ENCODE data around the gene SYT15. TPM values are rescaled to one million over a fixed set of nuclear protein-coding genes. Genes with fewer than 3 reads are reported as not detected.

Gene SYT15
- total RNA-seq, 1 experiment from 2014 or later: 0.59 TPM

DNA sequence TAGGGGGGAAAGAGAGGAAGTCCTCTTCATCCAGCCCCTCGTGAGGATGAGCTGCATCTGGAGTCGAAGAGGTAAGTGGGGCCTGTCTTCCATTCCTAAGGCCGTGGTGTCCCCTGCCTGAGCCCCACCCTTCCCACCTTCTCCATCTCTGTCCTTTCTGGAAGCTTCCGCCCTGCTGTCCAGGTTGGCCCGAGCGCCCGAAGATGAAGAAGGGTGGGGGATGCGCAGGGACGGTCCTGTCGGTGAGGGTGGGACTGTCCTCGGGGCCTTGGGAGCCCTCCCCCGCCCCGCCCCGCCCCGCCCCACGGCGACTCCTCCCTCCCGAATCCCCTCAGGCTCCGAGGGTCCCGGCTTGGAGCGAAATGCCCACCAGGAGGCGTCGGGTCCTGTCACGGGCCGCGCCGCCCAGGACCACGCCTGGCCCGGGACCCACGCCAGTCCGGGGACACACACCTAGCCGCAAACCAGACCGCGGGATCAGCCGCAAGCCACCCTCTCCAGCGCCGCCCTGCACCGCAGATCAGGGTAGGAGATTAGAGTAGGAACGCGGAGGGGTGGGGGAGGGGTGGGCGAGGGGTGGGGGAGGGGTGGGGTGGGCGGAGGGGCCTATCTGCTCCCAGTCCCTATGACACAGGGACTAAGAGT, 37.8 kb upstream of the SYT15 start:
- no peak overlapping the region for H3K27ac ChIP-seq (ENCODE audit: insufficient read length, low read depth, low read length)
- H2BK120ac ChIP-seq (ENCODE audit: low read depth, low read length, poor library complexity, severe bottlenecking): no peak overlapping the region
- no peak overlapping the region for H4K8ac ChIP-seq (replicated peaks; ENCODE audit: insufficient read length, low read depth, low read length)
- no peak overlapping the region for H2BK20ac ChIP-seq (ENCODE audit: low read depth, low read length, poor library complexity, severe bottlenecking)
- WGBS (ENCODE audit: extremely low coverage, insufficient read length, low lambda C conversion rate): no CpG with 5 or more reads among the region's 42 CpGs
- Mint-ChIP-seq H3K27me3 (ENCODE audit: low read depth) (peaks cover 31% of the 10 kb centered on the region), H3K27ac (no peak overlapping the region), H3K4me1 (peaks cover 38 to 50% of the 10 kb centered on the region in 2 experiments), H3K36me3 (ENCODE audit: insufficient read depth in 1 of 3, low read depth in 3 of 3) (no peaks in the 10 kb centered on the region), H3K9me3 (no peaks in the 10 kb centered on the region), H3K4me3 (peak overlapping the region; percentile 68 to 76)
- no peaks in the 10 kb centered on the region; the same call in 1 of the 2 replicates for H3K27me3 ChIP-seq (ENCODE audit: insufficient read depth, low read length)
- no peak overlapping the region for H2BK12ac ChIP-seq (ENCODE audit: insufficient read length, low read depth, low read length)
- H3K9ac ChIP-seq (ENCODE audit: extremely low read depth, insufficient read length, low read length): no peak overlapping the region
- no peak overlapping the region for H4K5ac ChIP-seq (ENCODE audit: insufficient read length, low read depth, low read length)
- H3K4me1 ChIP-seq (ENCODE audit: insufficient read depth, low read length): peaks cover 12% of the 10 kb centered on the region; the same call in 1 of the 2 replicates
- H2BK15ac ChIP-seq (ENCODE audit: low read depth, low read length): no peak overlapping the region
- no peaks in the 10 kb centered on the region for H3K79me2 ChIP-seq (ENCODE audit: insufficient read depth, low read length)
- peak; percentile 88 for DNase-seq
- H3K79me1 ChIP-seq (ENCODE audit: insufficient read depth, low read depth, low read length, poor library complexity, severe bottlenecking): no peaks in the 10 kb centered on the region
- TF ChIP-seq, protein P1, sequence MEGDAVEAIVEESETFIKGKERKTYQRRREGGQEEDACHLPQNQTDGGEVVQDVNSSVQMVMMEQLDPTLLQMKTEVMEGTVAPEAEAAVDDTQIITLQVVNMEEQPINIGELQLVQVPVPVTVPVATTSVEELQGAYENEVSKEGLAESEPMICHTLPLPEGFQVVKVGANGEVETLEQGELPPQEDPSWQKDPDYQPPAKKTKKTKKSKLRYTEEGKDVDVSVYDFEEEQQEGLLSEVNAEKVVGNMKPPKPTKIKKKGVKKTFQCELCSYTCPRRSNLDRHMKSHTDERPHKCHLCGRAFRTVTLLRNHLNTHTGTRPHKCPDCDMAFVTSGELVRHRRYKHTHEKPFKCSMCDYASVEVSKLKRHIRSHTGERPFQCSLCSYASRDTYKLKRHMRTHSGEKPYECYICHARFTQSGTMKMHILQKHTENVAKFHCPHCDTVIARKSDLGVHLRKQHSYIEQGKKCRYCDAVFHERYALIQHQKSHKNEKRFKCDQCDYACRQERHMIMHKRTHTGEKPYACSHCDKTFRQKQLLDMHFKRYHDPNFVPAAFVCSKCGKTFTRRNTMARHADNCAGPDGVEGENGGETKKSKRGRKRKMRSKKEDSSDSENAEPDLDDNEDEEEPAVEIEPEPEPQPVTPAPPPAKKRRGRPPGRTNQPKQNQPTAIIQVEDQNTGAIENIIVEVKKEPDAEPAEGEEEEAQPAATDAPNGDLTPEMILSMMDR (conservative IDR thresholded peaks at IDR 0.05): peak; percentile 69
- H2AK5ac ChIP-seq (ENCODE audit: insufficient read length, low read length): no peak overlapping the region
- H3K23ac ChIP-seq (ENCODE audit: insufficient read length, low read depth, low read length): no peak overlapping the region
- no peak overlapping the region for H4K91ac ChIP-seq (ENCODE audit: insufficient read length, low read depth, low read length)
- no peak overlapping the region for H3T11ph ChIP-seq (ENCODE audit: low read length)
- H3K9me3 ChIP-seq (ENCODE audit: control insufficient read depth, low read depth, low read length): no peaks in the 10 kb centered on the region
- peak overlapping the region; percentile 54 for H3K4me2 ChIP-seq (ENCODE audit: insufficient read depth, insufficient read length, low read length)
- H3K56ac ChIP-seq (ENCODE audit: insufficient read length, low read depth, low read length): no peak overlapping the region
- peak overlapping the region; percentile 89 for H3K18ac ChIP-seq (ENCODE audit: insufficient read length, low read depth, low read length)
- H4K20me1 ChIP-seq (ENCODE audit: control insufficient read depth, insufficient read depth, insufficient read length): no peaks in the 10 kb centered on the region
- peak overlapping the region; percentile 26 for H2AFZ ChIP-seq (ENCODE audit: low read length)
- peak overlapping the region; percentile 95 for H3K14ac ChIP-seq (ENCODE audit: insufficient read depth, low read length)
- H3K4ac ChIP-seq (ENCODE audit: low read depth, low read length): no peak overlapping the region
- no peak overlapping the region for H2BK5ac ChIP-seq (ENCODE audit: insufficient read length, low read length)
- H3K23me2 ChIP-seq (ENCODE audit: insufficient read length, low read depth, low read length, poor library complexity, severe bottlenecking): peaks cover 3% of the 10 kb centered on the region
